IPS-20b (cell line): ENCODE measurements around the gene LRRC2.
A peak's percentile ranks its signal among the peaks of the same experiment; 100 is the strongest.

Source experiments
- H3K27ac ChIP-seq: one replicate; pipeline ENCODE4 v1.5.1; 2013; ENCODE audit warnings: low read length
- H3K27me3 ChIP-seq: 2 replicates; pipeline ENCODE4 v1.6.1; 2013; ENCODE audit warnings: mild to moderate bottlenecking, low read length, inconsistent platforms; ENCODE audit not compliant: insufficient read depth
- H3K36me3 ChIP-seq: 2 replicates; pipeline ENCODE4 v1.6.1; 2013; ENCODE audit warnings: low read depth, mild to moderate bottlenecking, inconsistent platforms, low read length, moderate library complexity; ENCODE audit not compliant: insufficient read depth
- H3K4me1 ChIP-seq: 2 replicates; pipeline ENCODE4 v1.6.1; 2013; ENCODE audit warnings: mild to moderate bottlenecking, control low read depth, inconsistent platforms, low read length, moderate library complexity; ENCODE audit not compliant: insufficient read depth
- H3K4me3 ChIP-seq: 2 replicates; pipeline ENCODE4 v1.5.1; 2013; ENCODE audit warnings: mild to moderate bottlenecking, low read length, inconsistent platforms
- H3K9ac ChIP-seq: 2 replicates; pipeline ENCODE4 v1.6.1; 2013; ENCODE audit warnings: low read depth, mild to moderate bottlenecking, inconsistent platforms, low read length, moderate library complexity
- H3K9me3 ChIP-seq: 2 replicates; pipeline ENCODE4 v1.6.1; 2013; ENCODE audit warnings: mild to moderate bottlenecking, low read depth, low read length, inconsistent platforms; ENCODE audit not compliant: insufficient read depth

LRRC2 gene

GRCh38 chr3:46566040-46566641 is at the start of gene LRRC2:
Gene LRRC2 (minus strand): TSS chr3:46566302. CDS start chr3:46551591, 14,711 bp downstream.
- Histone ChIP-seq H3K4me3 (peak within 1 kb of the TSS; percentile 76), H3K27me3 (peaks cover 16% of the 10 kb centered on the region; the same call in 1 of the 2 replicates), H3K9ac (peak within 1 kb of the TSS; percentile 82; the same call in 1 of the 2 replicates), H3K4me1 (peaks cover 21% of the 10 kb centered on the region; the same call in 1 of the 2 replicates), H3K9me3 (peaks cover 6% of the 10 kb centered on the region; the same call in 1 of the 2 replicates), H3K36me3 (no peaks in the 10 kb centered on the region), H3K27ac (peak within 1 kb of the TSS; percentile 39)

DNA sequence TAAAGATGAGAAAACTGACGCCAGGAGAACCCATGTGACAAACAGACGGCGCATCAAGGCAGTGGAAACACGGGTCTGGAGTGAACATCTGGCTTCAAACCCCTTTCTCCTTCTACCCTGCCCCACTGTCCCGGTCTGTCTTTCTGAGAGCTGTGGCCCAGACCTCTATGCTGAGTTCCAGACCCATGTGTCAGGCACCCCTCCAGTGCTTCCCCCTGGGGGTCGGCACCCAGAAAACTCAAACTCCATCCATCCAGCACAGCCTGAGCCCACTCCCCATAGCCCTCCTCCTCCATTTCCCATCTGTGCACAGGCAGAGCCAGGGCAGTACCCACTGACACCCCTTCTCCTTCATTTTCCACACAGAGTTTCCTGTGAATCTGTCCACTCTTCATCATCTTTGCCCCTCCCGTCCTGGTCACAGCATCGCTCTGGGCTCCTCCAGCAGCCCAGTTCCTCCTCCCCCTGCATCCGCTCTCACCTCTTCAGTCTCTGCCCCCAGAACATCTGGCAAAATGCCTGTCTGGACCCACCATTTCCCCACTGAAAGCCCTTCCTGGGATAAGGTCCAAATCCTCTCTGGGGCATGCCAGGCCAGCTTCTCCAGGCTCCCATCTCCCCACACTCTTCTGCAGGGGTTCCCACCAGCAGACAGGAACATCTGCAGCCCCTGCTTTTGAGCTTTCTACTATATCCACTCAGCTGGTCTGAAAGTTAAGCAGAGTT is 49.1 kb upstream of the LRRC2 start:
- H3K27me3 ChIP-seq, result no peaks in the 10 kb centered on the region

GRCh38 chr3:46614431-46614830 is 48.3 kb upstream of the LRRC2 start:
- Histone ChIP-seq H3K9me3 (no peaks in the 10 kb centered on the region), H3K9ac (no peak overlapping the region), H3K27me3 (no peaks in the 10 kb centered on the region), H3K4me3 (no peak overlapping the region), H3K36me3 (no peaks in the 10 kb centered on the region), H3K4me1 (no peaks in the 10 kb centered on the region), H3K27ac (no peak overlapping the region)

More for the DNA sequence above, 49.1 kb upstream of the LRRC2 start:
- H3K9ac ChIP-seq, result no peak overlapping the region
- H3K36me3 ChIP-seq, result no peaks in the 10 kb centered on the region
- H3K4me3 ChIP-seq, result no peak overlapping the region
- no peaks in the 10 kb centered on the region for H3K9me3 ChIP-seq
- no peak overlapping the region for H3K27ac ChIP-seq
- H3K4me1 ChIP-seq, result no peaks in the 10 kb centered on the region

DNA sequence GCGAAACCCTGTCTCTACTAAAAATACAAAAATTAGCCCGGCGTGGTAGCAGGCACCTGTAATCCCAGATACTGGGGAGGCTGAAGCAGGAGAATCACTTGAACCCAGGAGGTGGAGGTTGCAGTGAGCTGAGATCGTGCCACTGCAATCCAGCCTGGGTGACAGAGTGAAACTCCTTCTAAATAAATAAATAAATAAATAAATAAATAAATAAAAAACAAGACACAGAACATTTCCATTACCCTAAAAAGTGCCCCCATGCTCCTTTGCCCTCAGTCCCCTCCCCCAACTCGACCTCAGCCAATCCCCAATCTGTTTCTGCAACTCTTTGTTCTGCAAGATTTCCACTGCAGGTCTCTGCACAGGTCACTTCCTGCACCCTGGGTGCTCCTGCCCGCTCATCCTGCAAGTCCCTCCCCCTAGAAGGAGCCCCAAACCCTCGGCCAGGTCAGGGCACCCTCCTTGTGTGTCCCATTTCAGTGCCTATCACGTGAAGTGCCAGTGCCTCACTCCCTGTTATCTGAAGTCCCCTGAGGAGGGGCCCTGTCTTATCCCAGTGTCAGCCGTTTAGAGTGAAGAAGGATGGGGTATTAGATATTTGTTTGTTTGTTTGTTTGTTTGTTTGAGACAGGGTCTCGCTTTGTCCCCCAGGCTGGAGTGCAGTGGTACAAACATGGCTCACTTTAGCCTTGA is 47.4 kb upstream of the LRRC2 start:
- Histone ChIP-seq H3K27ac (no peak overlapping the region), H3K27me3 (no peaks in the 10 kb centered on the region), H3K9me3 (no peaks in the 10 kb centered on the region), H3K4me3 (no peak overlapping the region), H3K36me3 (no peaks in the 10 kb centered on the region), H3K4me1 (no peaks in the 10 kb centered on the region), H3K9ac (no peak overlapping the region)

DNA sequence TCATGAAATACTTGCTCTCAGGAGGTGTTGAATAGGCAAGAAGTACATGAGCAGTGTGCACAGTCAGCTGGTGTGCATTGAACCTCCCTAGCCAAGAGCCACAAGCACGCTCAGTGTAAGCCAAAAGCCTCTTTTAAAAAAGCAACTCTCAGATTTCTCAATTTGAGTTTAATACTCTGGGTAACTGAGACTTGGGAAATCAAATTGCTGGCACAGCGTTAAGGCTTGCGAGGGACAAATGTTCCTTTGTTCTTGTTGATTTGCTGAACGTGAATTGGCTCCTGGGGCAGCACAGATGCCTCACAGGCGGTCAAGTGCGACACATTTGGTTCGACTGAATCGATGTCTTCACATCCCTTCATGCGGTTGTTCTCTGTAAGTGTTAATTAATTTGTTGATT is 46.2 kb upstream of the LRRC2 start, which contains the start of gene FAM240A:
FAM240A (plus strand) TSS at position 202 of the 400 bp plus-strand sequence; CDS start at position 361, 159 bp downstream.
- Histone ChIP-seq H3K9me3 (no peaks in the 10 kb centered on the region), H3K4me3 (no peak within 1 kb of the TSS), H3K4me1 (no peaks in the 10 kb centered on the region), H3K27ac (no peak within 1 kb of the TSS), H3K36me3 (no peaks in the 10 kb centered on the region), H3K9ac (no peak within 1 kb of the TSS), H3K27me3 (no peaks in the 10 kb centered on the region)

GRCh38 chr3:46609944-46610722 is 44.0 kb upstream of the LRRC2 start:
- no peaks in the 10 kb centered on the region for H3K9me3 ChIP-seq
- no peak overlapping the region for H3K4me3 ChIP-seq
- H3K27me3 ChIP-seq, result no peaks in the 10 kb centered on the region
- no peak overlapping the region for H3K9ac ChIP-seq
- H3K27ac ChIP-seq, result no peak overlapping the region
- H3K36me3 ChIP-seq, result no peaks in the 10 kb centered on the region
- no peaks in the 10 kb centered on the region for H3K4me1 ChIP-seq

DNA sequence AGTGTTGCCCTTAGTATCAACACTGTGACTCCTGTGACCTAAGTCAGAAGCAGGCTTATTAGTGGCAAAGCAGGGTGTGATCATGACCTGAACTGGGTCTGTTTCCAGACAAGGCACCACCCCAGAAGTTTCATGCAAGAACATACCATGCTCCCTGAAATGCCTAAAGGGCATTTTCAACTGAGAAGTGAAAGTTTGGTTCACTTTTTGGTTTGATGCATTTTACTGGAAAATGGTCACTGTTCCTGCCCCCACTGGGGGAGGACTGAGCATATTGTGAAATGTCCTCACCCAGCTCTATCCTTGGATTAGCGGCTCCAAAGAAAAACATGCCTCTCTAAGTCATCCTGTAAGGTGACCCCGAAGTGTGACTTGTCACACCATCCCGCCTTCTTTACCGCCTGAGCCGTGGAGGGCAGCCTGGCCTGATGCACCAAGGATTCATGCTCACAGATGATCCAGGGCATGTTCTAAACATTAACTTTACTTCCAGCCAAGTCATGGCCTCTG is 43.2 kb upstream of the LRRC2 start:
- no peaks in the 10 kb centered on the region for H3K27me3 ChIP-seq
- no peak overlapping the region for H3K4me3 ChIP-seq
- no peak overlapping the region for H3K9ac ChIP-seq
- no peak overlapping the region for H3K27ac ChIP-seq
- no peaks in the 10 kb centered on the region for H3K9me3 ChIP-seq
- H3K36me3 ChIP-seq, result no peaks in the 10 kb centered on the region
- H3K4me1 ChIP-seq, result peaks cover 7% of the 10 kb centered on the region

DNA sequence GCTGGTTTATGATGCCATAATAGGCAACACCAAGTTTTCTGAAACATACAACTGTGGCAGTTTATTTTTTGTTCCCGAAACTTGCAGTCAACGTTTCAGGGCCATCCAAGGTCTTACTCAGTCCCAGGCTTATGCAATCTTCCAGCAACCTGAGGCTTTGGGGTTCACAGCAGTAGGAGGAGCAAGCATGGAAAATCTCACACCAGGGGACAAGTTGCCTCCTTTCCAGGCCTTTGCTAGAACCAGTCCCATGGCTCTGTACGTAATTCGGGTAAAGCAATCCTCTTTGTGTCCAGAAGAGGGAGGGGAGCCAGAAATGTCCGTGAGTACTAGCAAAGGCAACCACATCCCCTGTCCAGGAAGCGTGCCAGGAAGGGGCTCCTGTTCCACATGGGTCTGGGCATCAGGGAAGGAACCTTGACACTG is 41.5 kb upstream of the LRRC2 start:
- Histone ChIP-seq H3K36me3 (no peaks in the 10 kb centered on the region), H3K27me3 (no peaks in the 10 kb centered on the region), H3K4me1 (peaks cover 20% of the 10 kb centered on the region), H3K9me3 (no peaks in the 10 kb centered on the region), H3K9ac (no peak overlapping the region), H3K4me3 (no peak overlapping the region), H3K27ac (no peak overlapping the region)

DNA sequence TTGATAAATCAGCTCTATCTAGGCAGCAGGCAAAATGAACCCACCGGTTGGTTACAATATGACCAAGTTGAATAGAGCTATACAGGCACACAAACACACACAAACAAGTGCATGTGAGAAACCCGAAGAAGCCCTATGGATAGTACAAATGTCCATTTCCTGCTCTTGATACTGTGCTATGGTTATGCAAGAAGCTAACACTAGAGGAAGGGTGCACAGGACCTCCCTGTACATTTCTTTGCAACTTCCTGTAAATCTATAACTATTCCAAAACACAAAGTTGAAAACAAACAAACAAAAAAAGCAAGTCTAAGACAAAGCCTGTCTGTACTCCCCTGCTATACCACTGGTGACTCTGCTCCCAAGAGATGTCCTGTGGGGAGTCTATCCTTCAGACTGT is 38.0 kb upstream of the LRRC2 start:
- peaks cover 24% of the 10 kb centered on the region for H3K4me1 ChIP-seq
- no peak overlapping the region for H3K4me3 ChIP-seq
- no peak overlapping the region for H3K27ac ChIP-seq
- H3K36me3 ChIP-seq, result no peaks in the 10 kb centered on the region
- H3K9ac ChIP-seq, result no peak overlapping the region
- H3K9me3 ChIP-seq, result no peaks in the 10 kb centered on the region
- no peaks in the 10 kb centered on the region for H3K27me3 ChIP-seq

DNA sequence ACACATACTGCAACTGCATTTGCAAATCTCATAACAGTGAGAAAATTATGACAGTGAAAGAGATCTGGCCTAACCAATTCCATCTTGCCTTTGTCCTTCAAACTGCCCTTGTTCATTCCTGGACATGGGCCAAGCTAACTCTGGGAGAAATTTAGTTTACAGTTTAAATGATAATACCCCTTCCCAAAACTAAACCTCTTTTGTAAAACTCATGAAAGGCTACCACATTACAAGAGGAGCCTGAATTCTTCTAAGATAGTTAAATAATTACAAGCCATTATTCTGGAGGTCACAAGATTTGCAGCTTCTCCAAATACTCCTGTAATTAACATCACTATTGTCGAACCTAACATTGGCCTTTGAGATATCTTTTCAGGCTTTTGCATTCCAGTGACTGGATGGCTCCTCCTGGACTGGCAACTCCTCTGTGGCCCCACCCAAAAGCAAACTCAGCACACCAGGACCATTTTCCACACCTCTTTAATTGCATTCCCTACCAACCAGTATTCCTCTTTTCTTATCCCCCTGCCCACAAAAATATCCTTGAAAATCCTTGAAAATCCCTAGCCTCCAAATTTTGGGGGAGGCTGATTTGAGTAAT is 37.4 kb upstream of the LRRC2 start:
- Histone ChIP-seq H3K4me3 (no peak overlapping the region), H3K9ac (no peak overlapping the region), H3K27ac (no peak overlapping the region), H3K36me3 (no peaks in the 10 kb centered on the region), H3K27me3 (no peaks in the 10 kb centered on the region), H3K9me3 (no peaks in the 10 kb centered on the region), H3K4me1 (peaks cover 30% of the 10 kb centered on the region)

DNA sequence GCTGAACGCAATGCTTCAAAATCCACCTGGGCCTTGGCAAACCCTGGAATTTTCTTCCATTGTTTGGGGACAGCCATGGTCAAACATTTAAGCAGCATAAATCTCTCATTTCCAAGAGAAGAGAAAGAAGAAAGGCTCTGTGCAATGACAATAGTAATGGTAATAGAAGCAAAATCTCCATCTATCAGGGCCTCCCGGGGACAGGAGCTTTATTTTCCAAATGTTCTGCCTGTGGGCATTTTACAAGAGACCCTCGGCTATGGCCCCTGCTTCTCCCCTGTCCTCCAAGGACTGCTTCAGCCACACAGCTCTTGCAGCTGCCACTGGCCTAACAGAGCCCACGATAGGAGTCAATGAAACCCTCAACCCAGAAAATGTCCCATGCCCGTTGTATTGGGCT is 33.5 kb upstream of the LRRC2 start:
- Histone ChIP-seq H3K9me3 (no peaks in the 10 kb centered on the region), H3K4me3 (peak overlapping the region; percentile 14; the same call in 1 of the 2 replicates), H3K36me3 (no peaks in the 10 kb centered on the region), H3K4me1 (peaks cover 31% of the 10 kb centered on the region), H3K9ac (peak overlapping the region; percentile 33; the same call in 1 of the 2 replicates), H3K27me3 (no peaks in the 10 kb centered on the region), H3K27ac (no peak overlapping the region)
